ENCODE results near the gene KCNIP3. TPM values are rescaled to one million over a fixed set of nuclear protein-coding genes. Genes with fewer than 3 reads are reported as not detected.

KCNIP3 gene
- total RNA-seq, 1 experiment from 2014 or later: 19.1 TPM

- ChIA-PET CTCF (no interaction called here), POLR2A (ENCODE audit: unreplicated experiment) (no interaction called here)
- ATAC-seq (no peak), DNase-seq (no peak)
- no peak overlapping the region for H2AFZ ChIP-seq (ENCODE audit: low read length)
- H3K79me2 ChIP-seq (ENCODE audit: low read length): no peaks in the 10 kb centered on the region
- no peaks in the 10 kb centered on the region for H4K20me1 ChIP-seq (ENCODE audit: low read length)
- no peaks in the 10 kb centered on the region for H3K27me3 ChIP-seq (ENCODE audit: low read length)
- intact Hi-C loops (cut with micrococcal nuclease): no loop called here
- no peaks in the 10 kb centered on the region for H3K9me3 ChIP-seq (ENCODE audit: low read length)
- no peak overlapping the region for H3K9ac ChIP-seq (ENCODE audit: low read length)
- H3K4me3 ChIP-seq (ENCODE audit: low read length): no peak overlapping the region
- no peaks in the 10 kb centered on the region for H3K36me3 ChIP-seq (ENCODE audit: low read depth, low read length)
- H3K27ac ChIP-seq (ENCODE audit: low read length): no peak overlapping the region
- no peaks in the 10 kb centered on the region for H3F3A ChIP-seq (ENCODE audit: low read length, unreplicated experiment)
- no TSS peak for BruUV-seq (replicated peaks)
- no peak overlapping the region for H3K4me2 ChIP-seq (ENCODE audit: low read length)
- TF ChIP-seq CTCF (conservative IDR thresholded peaks at IDR 0.05; ENCODE audit: low read depth, low read length) (no peak), EZH2 (IDR thresholded peaks at IDR 0.05; ENCODE audit: low read length, unreplicated experiment) (no peak), EZH2phosphoT487 (IDR thresholded peaks at IDR 0.05; ENCODE audit: borderline replicate concordance, low read length) (no peak)
- no peaks in the 10 kb centered on the region for H3K4me1 ChIP-seq (ENCODE audit: insufficient read depth, low read length)
- H3K9me2 ChIP-seq (replicated peaks; ENCODE audit: low read length): no peaks in the 10 kb centered on the region
These were observed 76.9 kb downstream of the KCNIP3 start for GRCh38 chr2:95374029-95374428.

GRCh38 chr2:95374451-95374920, 77.3 kb downstream of the KCNIP3 start:
- BruUV-seq (replicated peaks): no TSS peak
- POLR2A ChIA-PET (ENCODE audit: unreplicated experiment): no interaction called here
- no peaks in the 10 kb centered on the region for H3K27me3 ChIP-seq (ENCODE audit: low read length)

More at GRCh38 chr2:95374451-95374920, 77.3 kb downstream of the KCNIP3 start:
- no peaks in the 10 kb centered on the region for H4K20me1 ChIP-seq (ENCODE audit: low read length)
- intact Hi-C loops (cut with micrococcal nuclease): no loop called here
- no peaks in the 10 kb centered on the region for H3K9me2 ChIP-seq (replicated peaks; ENCODE audit: low read length)
- no peaks in the 10 kb centered on the region for H3F3A ChIP-seq (ENCODE audit: low read length, unreplicated experiment)
- H3K9me3 ChIP-seq (ENCODE audit: low read length): no peaks in the 10 kb centered on the region
- H3K27ac ChIP-seq (ENCODE audit: low read length): no peak overlapping the region
- H3K4me3 ChIP-seq (ENCODE audit: low read length): no peak overlapping the region
- no peak for ATAC-seq
- H3K4me1 ChIP-seq (ENCODE audit: insufficient read depth, low read length): no peaks in the 10 kb centered on the region
- H3K36me3 ChIP-seq (ENCODE audit: low read depth, low read length): no peaks in the 10 kb centered on the region
- CTCF ChIA-PET: no interaction called here
- H3K9ac ChIP-seq (ENCODE audit: low read length): no peak overlapping the region
- H3K79me2 ChIP-seq (ENCODE audit: low read length): no peaks in the 10 kb centered on the region
- no peak overlapping the region for H2AFZ ChIP-seq (ENCODE audit: low read length)
- DNase-seq: no peak
- no peak overlapping the region for H3K4me2 ChIP-seq (ENCODE audit: low read length)
- no peak for TF ChIP-seq EZH2 (IDR thresholded peaks at IDR 0.05; ENCODE audit: low read length, unreplicated experiment)
- TF ChIP-seq EZH2phosphoT487 (IDR thresholded peaks at IDR 0.05; ENCODE audit: borderline replicate concordance, low read length): no peak
- no peak for TF ChIP-seq CTCF (conservative IDR thresholded peaks at IDR 0.05; ENCODE audit: low read depth, low read length)
